ENCODE data around the gene PLEKHG3.

The PLEKHG3 gene

GRCh38 chr14:64728856-64729255 is 24.6 kb downstream of the PLEKHG3 start:
- no peak for DNase-seq

DNA sequence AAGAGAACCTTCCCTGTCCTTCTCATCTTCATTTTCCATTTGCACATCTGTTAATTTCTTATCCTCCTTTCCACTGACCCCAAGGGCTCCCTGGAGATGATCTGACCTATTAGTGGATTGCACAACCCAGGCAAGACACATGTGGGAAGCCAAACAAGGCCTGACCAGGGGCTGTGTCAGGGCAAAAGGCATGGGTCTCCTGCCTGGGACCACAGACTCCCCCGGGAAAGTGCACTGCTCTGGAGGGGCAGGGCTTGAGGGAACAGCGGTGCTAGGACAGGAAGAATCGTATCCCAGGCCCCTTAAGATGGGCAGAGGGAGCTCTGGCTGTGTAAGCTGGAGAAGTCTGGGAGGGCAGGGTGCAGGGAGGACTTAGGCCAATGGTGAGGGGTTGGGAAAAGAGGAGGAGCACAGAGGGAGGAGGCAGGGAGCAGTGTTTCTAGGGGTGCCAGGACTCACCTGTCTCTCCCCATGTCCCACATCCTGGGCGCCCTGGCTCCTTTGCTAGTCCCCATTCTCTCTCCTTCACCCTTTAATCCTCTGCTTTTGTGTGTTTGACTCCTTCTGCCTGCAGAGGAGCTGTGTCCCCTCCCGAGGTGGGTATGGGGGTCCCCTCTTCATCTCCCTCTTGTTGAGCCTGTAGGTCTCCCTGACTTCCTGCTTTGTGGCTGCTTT is 25.3 kb downstream of the PLEKHG3 start:
- no peak for DNase-seq

- DNase-seq, result no peak
Measured at GRCh38 chr14:64730061-64730440, 25.8 kb downstream of the PLEKHG3 start.

DNA sequence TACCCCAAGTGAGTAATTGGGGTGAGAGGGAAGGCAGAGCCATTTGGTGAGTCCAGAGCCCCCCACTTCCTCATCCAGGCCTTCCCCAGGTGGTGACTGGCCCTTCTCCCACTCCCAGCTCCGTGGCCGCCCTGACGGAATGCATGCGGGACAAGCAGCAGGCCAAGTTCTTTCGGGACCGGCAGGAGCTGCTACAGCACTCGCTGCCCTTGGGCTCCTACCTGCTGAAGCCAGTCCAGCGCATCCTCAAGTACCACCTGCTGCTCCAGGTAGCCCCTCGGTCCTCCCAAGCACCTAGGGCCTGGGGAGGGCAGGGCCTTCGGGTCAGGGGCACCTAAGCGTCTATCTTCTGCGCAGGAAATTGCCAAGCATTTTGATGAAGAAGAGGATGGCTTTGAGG is 26.5 kb downstream of the PLEKHG3 start:
- DNase-seq, result no peak

GRCh38 chr14:64731141-64731581 is 26.9 kb downstream of the PLEKHG3 start:
- no peak for DNase-seq

- no peak for DNase-seq
Measured at GRCh38 chr14:64732066-64732465, 27.8 kb downstream of the PLEKHG3 start.

DNA sequence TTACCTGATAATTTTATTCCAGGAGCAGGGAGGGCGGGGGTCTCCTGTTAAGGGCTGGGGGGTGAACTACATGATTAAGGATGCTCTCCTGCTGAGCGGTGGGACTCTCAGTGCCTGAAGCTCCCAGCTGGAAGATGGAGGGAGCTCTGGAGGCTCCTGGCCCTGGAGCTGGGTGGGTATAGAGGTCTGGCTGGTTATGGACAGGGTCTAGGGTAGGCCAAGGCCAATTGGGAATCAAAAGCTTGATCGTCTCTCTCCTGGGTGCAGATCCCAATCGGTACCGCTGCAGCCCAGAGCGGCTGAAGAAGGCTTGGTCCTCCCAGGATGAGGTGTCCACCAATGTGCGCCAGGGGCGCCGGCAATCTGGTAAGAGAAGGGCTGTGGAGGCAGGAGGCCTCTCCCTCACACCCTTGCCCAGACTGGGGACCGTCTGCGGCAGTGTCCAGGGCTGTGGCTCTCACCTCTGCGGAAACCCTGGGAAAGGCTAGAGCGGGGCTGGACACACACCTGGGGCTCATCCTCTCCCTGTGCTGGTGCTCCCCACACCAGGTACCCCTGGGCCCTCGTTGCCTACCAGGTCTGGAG is 28.4 kb downstream of the PLEKHG3 start:
- no peak for DNase-seq

- DNase-seq, result no peak
Measured at GRCh38 chr14:64733321-64733720, 29.1 kb downstream of the PLEKHG3 start.

DNA sequence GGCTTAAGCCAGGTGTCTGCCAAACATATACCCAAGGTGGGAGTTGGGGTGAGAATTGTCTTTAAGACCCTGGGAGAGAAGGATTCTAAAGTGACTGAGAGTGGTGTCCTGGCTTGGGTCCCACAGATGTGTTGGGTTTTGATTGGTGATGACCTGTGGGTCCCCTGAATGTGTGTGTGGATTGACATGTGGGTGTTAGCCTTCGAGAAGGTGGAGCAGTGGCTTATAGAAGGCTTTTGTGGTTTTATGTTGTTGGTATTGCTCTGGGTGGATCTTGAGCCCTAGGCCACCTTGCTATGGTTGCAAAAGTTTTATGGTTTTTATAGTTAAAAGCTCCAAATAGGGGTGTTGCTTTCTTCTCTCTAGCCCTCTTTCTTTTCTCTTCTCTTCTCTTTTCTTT is 29.7 kb downstream of the PLEKHG3 start:
- DNase-seq, result no peak

DNA sequence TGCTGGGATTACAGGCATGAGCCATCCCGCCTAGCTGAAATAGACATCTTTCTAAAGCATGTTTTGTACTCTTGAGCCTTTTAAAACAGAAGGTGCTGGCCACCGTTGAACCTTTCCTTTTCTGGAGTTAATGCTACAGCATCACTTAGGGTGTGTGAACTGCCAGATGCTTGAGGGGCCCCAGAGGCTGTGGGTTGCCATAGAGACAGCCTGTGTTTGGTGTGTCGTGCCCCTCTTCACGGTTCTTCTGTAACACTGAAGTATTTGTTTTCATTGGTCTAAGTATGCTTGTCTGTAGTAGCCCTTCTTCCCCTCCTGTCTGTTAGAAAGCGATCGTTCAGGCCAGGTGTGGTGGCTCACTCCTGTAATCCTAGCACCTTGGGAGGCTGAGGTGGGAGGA is 30.8 kb downstream of the PLEKHG3 start:
- DNase-seq, result no peak

GRCh38 chr14:64736271-64737169 is 32.3 kb downstream of the PLEKHG3 start:
- no peak for DNase-seq

GRCh38 chr14:64737391-64738280 is 33.4 kb downstream of the PLEKHG3 start:
- no peak for DNase-seq

DNA sequence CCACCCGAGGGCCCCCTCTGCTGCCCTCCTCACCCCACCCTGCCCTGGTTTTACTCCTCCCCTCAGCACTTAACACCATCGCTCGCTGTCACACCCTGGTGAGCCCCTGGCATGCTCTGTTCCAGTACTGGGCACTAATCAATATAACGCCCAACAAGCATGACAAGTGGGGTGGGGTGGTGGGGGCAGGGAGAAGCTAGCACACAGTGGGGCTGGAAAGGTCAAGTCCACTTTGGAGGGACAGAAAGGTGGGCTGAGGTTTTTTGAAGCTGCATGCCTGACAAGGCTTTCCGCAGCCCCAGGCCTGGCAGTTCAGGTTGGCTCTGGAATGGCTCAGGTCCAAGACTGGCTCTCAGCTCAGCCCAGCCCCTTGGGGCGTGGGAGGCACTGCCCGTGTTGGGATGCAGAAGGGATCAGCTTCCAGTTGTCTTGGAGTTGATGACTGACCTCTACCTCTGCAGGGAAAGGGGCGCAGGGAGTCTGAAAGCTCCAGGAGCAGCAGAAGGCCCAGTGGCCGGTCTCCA is 34.1 kb downstream of the PLEKHG3 start:
- DNase-seq, result no peak

DNA sequence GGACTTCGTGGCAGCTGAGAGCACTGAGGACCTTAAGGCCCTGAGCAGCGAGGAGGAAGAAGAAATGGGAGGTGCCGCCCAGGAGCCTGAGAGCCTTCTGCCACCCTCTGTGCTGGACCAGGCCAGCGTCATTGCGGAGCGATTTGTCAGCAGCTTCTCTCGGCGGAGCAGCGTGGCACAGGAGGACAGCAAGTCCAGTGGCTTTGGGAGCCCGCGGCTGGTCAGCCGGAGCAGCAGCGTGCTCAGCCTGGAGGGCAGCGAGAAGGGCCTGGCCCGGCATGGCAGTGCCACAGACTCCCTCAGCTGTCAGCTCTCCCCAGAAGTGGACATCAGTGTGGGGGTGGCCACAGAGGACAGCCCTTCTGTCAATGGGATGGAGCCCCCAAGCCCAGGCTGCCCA is 37.0 kb downstream of the PLEKHG3 start:
- no peak for DNase-seq

DNA sequence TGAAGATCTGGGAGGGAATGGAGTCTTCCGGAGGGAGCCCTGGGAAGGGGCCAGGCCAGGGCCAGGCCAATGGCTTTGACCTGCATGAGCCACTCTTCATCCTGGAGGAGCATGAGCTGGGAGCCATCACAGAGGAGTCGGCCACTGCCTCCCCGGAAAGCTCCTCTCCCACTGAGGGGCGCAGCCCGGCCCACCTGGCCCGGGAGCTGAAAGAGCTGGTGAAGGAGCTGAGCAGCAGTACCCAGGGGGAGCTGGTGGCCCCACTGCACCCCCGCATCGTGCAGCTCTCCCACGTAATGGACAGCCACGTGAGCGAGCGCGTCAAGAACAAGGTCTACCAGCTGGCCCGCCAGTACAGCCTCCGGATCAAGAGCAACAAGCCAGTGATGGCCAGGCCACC is 37.7 kb downstream of the PLEKHG3 start:
- DNase-seq, result no peak

GRCh38 chr14:64743061-64743460 is 38.8 kb downstream of the PLEKHG3 start:
- no peak for DNase-seq

DNA sequence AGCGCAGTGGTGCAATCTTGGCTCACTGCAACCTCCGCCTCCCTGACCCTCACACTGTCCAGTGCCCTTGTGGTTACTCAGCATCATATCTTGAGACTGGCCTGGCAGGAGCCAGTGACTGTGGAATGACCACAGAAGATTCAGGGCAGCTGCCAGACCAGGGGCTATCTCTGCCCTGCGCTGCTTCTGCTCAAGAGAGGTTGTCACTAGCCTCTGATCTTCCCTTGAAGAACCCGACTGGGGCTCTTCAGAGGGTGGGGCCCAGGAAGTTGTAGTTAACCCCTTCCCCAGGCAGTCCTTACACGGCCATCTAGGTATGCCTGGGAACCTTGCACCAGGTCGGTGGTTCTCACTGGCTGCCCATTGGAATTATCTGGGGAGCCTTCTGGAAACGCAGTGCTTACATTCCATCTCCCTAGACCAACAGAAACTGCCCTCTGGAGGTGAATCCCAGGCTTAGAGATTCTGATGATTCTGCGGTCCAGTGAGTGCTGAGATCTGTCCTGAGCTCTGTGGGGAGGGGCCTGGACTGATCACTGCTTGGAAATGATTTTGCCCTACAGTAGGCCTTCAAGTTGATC is 41.4 kb downstream of the PLEKHG3 start:
- no peak for DNase-seq

- no peak for DNase-seq
Measured at GRCh38 chr14:64746298-64747250, 42.4 kb downstream of the PLEKHG3 start.

DNA sequence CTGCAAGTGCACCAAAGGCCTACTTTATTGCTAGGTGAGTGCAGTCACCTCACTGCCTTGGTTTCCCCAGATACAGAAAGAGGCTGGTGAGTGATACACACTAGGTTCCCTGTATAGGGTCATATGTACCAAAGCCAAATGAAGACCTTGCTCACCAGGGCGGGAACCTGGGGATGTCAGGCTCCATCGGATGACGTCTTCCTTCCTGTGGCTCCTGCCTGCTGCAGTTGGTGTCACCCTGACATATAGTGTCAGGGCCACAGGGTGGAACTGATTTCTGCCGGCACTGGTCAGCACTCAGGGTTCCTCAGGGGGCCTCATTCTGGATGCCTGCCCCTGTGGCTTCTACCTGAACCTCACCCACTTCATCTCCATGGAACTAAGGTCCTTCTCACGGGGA is 43.1 kb downstream of the PLEKHG3 start:
- DNase-seq, result no peak

- DNase-seq, result no peak
Measured at GRCh38 chr14:64748521-64748920, 44.3 kb downstream of the PLEKHG3 start.

Data from NCI-H774 (cell line).